NOMO-1 treated with DMSO at 0.1 percent for 48 hours (cell line): ENCODE measurements around the gene CDIP1.
"Not testable (repeated sequence)": the region's sequence is repeated elsewhere in the genome, so short reads cannot be mapped to it uniquely, and the experiment has no call there.

ENCODE experiments used
- DNase-seq: peaks from one replicate; lab custom pipeline; 2025; ENCODE audit not compliant: unreplicated experiment; lab: John Stamatoyannopoulos, UW

Gene CDIP1

GRCh38 chr16:4538350-4539235 is at the start of gene CDIP1:
CDIP1 (minus strand) TSS chr16:4538773; CDS start chr16:4514130, 24,643 bp downstream.
- DNase-seq: peak; percentile 93

GRCh38 chr16:4586291-4586690 is 47.7 kb upstream of the CDIP1 start:
- no peak for DNase-seq

GRCh38 chr16:4583906-4584305 is 45.3 kb upstream of the CDIP1 start:
- DNase-seq: no peak

GRCh38 chr16:4580250-4580649 is 41.7 kb upstream of the CDIP1 start:
- no peak for DNase-seq

GRCh38 chr16:4578961-4579530 is 40.5 kb upstream of the CDIP1 start:
- no peak for DNase-seq

- no peak for DNase-seq
Measured at GRCh38 chr16:4576008-4576407, 37.4 kb upstream of the CDIP1 start.

GRCh38 chr16:4574919-4575705 is 36.5 kb upstream of the CDIP1 start:
- no peak for DNase-seq

GRCh38 chr16:4573926-4574325 is 35.4 kb upstream of the CDIP1 start:
- DNase-seq: not testable (repeated sequence)

- DNase-seq: no peak
Measured at GRCh38 chr16:4572715-4573114, 34.1 kb upstream of the CDIP1 start.

- DNase-seq: no peak
Measured at GRCh38 chr16:4570688-4571321, 32.2 kb upstream of the CDIP1 start.

GRCh38 chr16:4570086-4570485 is 31.5 kb upstream of the CDIP1 start:
- no peak for DNase-seq

GRCh38 chr16:4566144-4566543 is 27.6 kb upstream of the CDIP1 start:
- DNase-seq: no peak

GRCh38 chr16:4564661-4565267 is 26.2 kb upstream of the CDIP1 start:
- no peak for DNase-seq

GRCh38 chr16:4561596-4561995 is 23.0 kb upstream of the CDIP1 start:
- no peak for DNase-seq

GRCh38 chr16:4557973-4558372 is 19.4 kb upstream of the CDIP1 start:
- no peak for DNase-seq

GRCh38 chr16:4556580-4556979 is 18.0 kb upstream of the CDIP1 start:
- no peak for DNase-seq

- DNase-seq: no peak
Measured at GRCh38 chr16:4556112-4556511, 17.5 kb upstream of the CDIP1 start, which contains the start of gene C16orf96. C16orf96 (plus strand) TSS chr16:4556340; CDS start chr16:4556490, 150 bp downstream.

GRCh38 chr16:4552541-4552940 is 14.0 kb upstream of the CDIP1 start:
- no peak for DNase-seq

GRCh38 chr16:4550591-4550990 is 12.0 kb upstream of the CDIP1 start:
- no peak for DNase-seq

- DNase-seq: no peak
Measured at GRCh38 chr16:4548124-4548523, 9.6 kb upstream of the CDIP1 start.

- no peak for DNase-seq
Measured at GRCh38 chr16:4544473-4544872, 5.9 kb upstream of the CDIP1 start.
